HCT116 (cell line): Measurements from ENCODE around the gene MXD3. TPM values are rescaled to one million over a fixed set of nuclear protein-coding genes. Genes with fewer than 3 reads are reported as not detected.

ENCODE experiments used
- ATAC-seq: fragments of 200-7000 bp; cut with Tn5 transposase; 2 replicates; pipeline ENCODE4 v1.9.1; 2020; ENCODE audit warnings: mild to moderate bottlenecking, moderate library complexity
- BruUV-seq: library from RNA; stranded (reverse); fragments of 400-500 nt; replicated peaks from 2 replicates; lab custom pipeline; 2021; lab: Mats Ljungman, UMichigan
- CTCF ChIA-PET: fragments of 300-600 bp; sonication (Branson Sonifier 250); formaldehyde crosslinking; loops from one replicate; lab custom pipeline; 2021; ENCODE audit warnings: antibody characterized with exemption; lab: Charles Lee
- POLR2A ChIA-PET: fragments of 300-600, 350-600 bp; sonication (Branson Sonifier 250); formaldehyde crosslinking; loops from one replicate; lab custom pipeline; 2021; ENCODE audit warnings: antibody characterized with exemption; lab: Charles Lee
- RAD21 ChIA-PET, 2 experiments: fragments of 300-600 bp; sonication (Branson Sonifier 250); formaldehyde crosslinking; loops; one replicate each; lab custom pipeline; 2023; ENCODE audit warnings: low total read pairs in 2 of 2; ENCODE audit not compliant: uncharacterized antibody in 2 of 2, unreplicated experiment in 2 of 2, low non-redundant PET in 1 of 2; lab: Charles Lee
- DNase-seq: peaks from one replicate; pipeline ENCODE4 v3.0.0-alpha.2; 2010; ENCODE audit warnings: low read depth, low spot score
- H2AFZ ChIP-seq: fragments of 200-600 bp; shearing (Covaris generic), sonication (generic); 2 replicates; pipeline ENCODE4 v1.6.1; 2017; ENCODE audit warnings: low read depth, mixed run types, mixed read lengths, antibody characterized with exemption, low read length; ENCODE audit not compliant: poor library complexity, severe bottlenecking
- H3K27ac ChIP-seq: 2 replicates; pipeline ENCODE4 v1.5.1; 2012; ENCODE audit warnings: low read depth, low read length
- H3K27me3 ChIP-seq: fragments of 200-600 bp; sonication (generic); 2 replicates; pipeline ENCODE4 v1.6.1; 2016; ENCODE audit warnings: mixed run types, low read length, mixed read lengths; ENCODE audit not compliant: insufficient read depth
- H3K36me3 ChIP-seq, 2 experiments: fragments of 200-500 bp in 1 of 2; fragments of 200-600 bp in 1 of 2; sonication (Bioruptor generic) in 1 of 2; sonication (generic) in 1 of 2; 2 replicates each; pipeline versions ENCODE4 v1.5.1 to v1.6.1; 2014 to 2016; ENCODE audit warnings: low read length in 2 of 2, inconsistent platforms in 1 of 2, mixed read lengths in 1 of 2, mixed run types in 1 of 2; ENCODE audit not compliant: insufficient read depth in 2 of 2, control insufficient read depth in 1 of 2
- H3K4me1 ChIP-seq, 2 experiments: fragments of 200-600 bp in 1 of 2; sonication (generic) in 1 of 2; 2 replicates each; pipeline versions ENCODE4 v1.5.1 to v1.6.1; 2012 to 2017; ENCODE audit warnings: low read length in 2 of 2, inconsistent platforms in 1 of 2, mild to moderate bottlenecking in 1 of 2, mixed read lengths in 1 of 2, mixed run types in 1 of 2, moderate library complexity in 1 of 2; ENCODE audit not compliant: insufficient read depth in 2 of 2, control insufficient read depth in 1 of 2
- H3K4me2 ChIP-seq: fragments of 200-600 bp; sonication (generic); 2 replicates; pipeline ENCODE4 v1.6.1; 2017; ENCODE audit warnings: mixed run types, low read length, mixed read lengths
- H3K4me3 ChIP-seq, 2 experiments: fragments of 200-600 bp in 1 of 2; sonication (generic) in 1 of 2; replicated peaks in 1 of 2; 2 replicates each; pipeline ENCODE4 v1.5.1; 2011 to 2016; ENCODE audit warnings: low read length in 2 of 2, control low read depth in 1 of 2, low read depth in 1 of 2, mild to moderate bottlenecking in 1 of 2, mixed read lengths in 1 of 2, mixed run types in 1 of 2
- H3K79me2 ChIP-seq: fragments of 200-600 bp; sonication (generic); 2 replicates; pipeline ENCODE4 v1.6.1; 2017; ENCODE audit warnings: mild to moderate bottlenecking, mixed run types, low read length, moderate library complexity, mixed read lengths; ENCODE audit not compliant: insufficient read depth
- H3K9ac ChIP-seq: fragments of 200-600 bp; sonication (generic); 2 replicates; pipeline ENCODE4 v1.6.1; 2016; ENCODE audit warnings: low read length, mixed read lengths
- H3K9me2 ChIP-seq: fragments of 200-600 bp; sonication (generic), shearing (Covaris generic); 2 replicates; pipeline ENCODE4 v1.6.1; 2017; ENCODE audit warnings: mixed run types, mild to moderate bottlenecking, moderate library complexity; ENCODE audit not compliant: insufficient read depth
- H3K9me3 ChIP-seq, 2 experiments: fragments of 200-500 bp in 1 of 2; fragments of 200-600 bp in 1 of 2; sonication (Bioruptor generic) in 1 of 2; sonication (generic) in 1 of 2; 2 replicates each; pipeline ENCODE4 v1.6.1; 2014 to 2017; ENCODE audit warnings: low read length in 2 of 2, mixed read lengths in 2 of 2, inconsistent platforms in 1 of 2, low read depth in 1 of 2, mild to moderate bottlenecking in 1 of 2, mixed run types in 1 of 2, moderate library complexity in 1 of 2; ENCODE audit not compliant: control insufficient read depth in 1 of 2, insufficient read depth in 1 of 2
- H4K20me1 ChIP-seq: fragments of 200-600 bp; sonication (generic), shearing (Covaris generic); 2 replicates; pipeline ENCODE4 v1.6.1; 2017; ENCODE audit warnings: mixed run types, mild to moderate bottlenecking, moderate library complexity; ENCODE audit not compliant: insufficient read depth
- CBX3 ChIP-seq: IDR thresholded peaks from 2 replicates; pipeline ENCODE4 v1.6.1; 2012; ENCODE audit warnings: low read depth
- CEBPB ChIP-seq: IDR thresholded peaks from 2 replicates; pipeline ENCODE4 v1.6.1; 2012; ENCODE audit warnings: low read depth
- EGR1 ChIP-seq: IDR thresholded peaks from 2 replicates; pipeline ENCODE4 v1.6.1; 2012; ENCODE audit warnings: low read depth
- ELF1 ChIP-seq: IDR thresholded peaks from 2 replicates; pipeline ENCODE4 v1.6.1; 2012; ENCODE audit warnings: low read depth, borderline replicate concordance
- EZH2phosphoT487 ChIP-seq: fragments of 200-600 bp; IDR thresholded peaks from 2 replicates; pipeline ENCODE4 v1.6.1; 2018; ENCODE audit warnings: antibody characterized with exemption, borderline replicate concordance
- FOSL1 ChIP-seq: IDR thresholded peaks from 2 replicates; pipeline ENCODE4 v1.6.1; 2012; ENCODE audit warnings: low read depth
- JUND ChIP-seq: IDR thresholded peaks from 2 replicates; pipeline ENCODE4 v1.6.1; 2012
- POLR2A ChIP-seq: IDR thresholded peaks from 2 replicates; pipeline ENCODE4 v1.7.0; 2011; ENCODE audit warnings: borderline replicate concordance; ENCODE audit not compliant: insufficient read depth, insufficient read length; ENCODE audit errors: extremely low read depth
- POLR2AphosphoS5 ChIP-seq: IDR thresholded peaks from 2 replicates; pipeline ENCODE4 v1.6.1; 2011; ENCODE audit warnings: mild to moderate bottlenecking, low read depth, low read length, moderate library complexity
- RAD21 ChIP-seq: IDR thresholded peaks from 2 replicates; pipeline ENCODE4 v1.6.1; 2012; ENCODE audit warnings: low read depth, mild to moderate bottlenecking
- SIN3A ChIP-seq: IDR thresholded peaks from 2 replicates; pipeline ENCODE4 v1.6.1; 2012; ENCODE audit warnings: low read depth
- SP1 ChIP-seq: IDR thresholded peaks from 2 replicates; pipeline ENCODE4 v1.6.1; 2012; ENCODE audit warnings: low read depth
- SRF ChIP-seq: IDR thresholded peaks from 2 replicates; pipeline ENCODE4 v1.6.1; 2012; ENCODE audit warnings: low read depth
- TCF7L2 ChIP-seq: IDR thresholded peaks from 2 replicates; pipeline ENCODE4 v1.7.0; 2011; ENCODE audit warnings: borderline replicate concordance, inconsistent platforms; ENCODE audit not compliant: insufficient read depth, insufficient read length; ENCODE audit errors: extremely low read depth
- ZFX ChIP-seq: fragments of 450-650 bp; IDR thresholded peaks from 2 replicates; pipeline ENCODE4 v1.6.1; 2017
- ZNF274 ChIP-seq: fragments of 200-500 bp; sonication (Bioruptor generic); IDR thresholded peaks from 2 replicates; pipeline ENCODE4 v1.6.1; 2014; ENCODE audit warnings: mild to moderate bottlenecking, low read depth, low read length, inconsistent platforms
- intact Hi-C: fragments of 100-400 bp; cut with micrococcal nuclease; formaldehyde crosslinking; loops from 2 replicates; pipeline ENCODE4 v1.10.0; 2022
- total RNA-seq: library from RNA; stranded (reverse); gene quantifications from one replicate; pipeline ENCODE4 v1.2.1, GENCODE V29; 2021; ENCODE audit not compliant: unreplicated experiment
- TF ChIP-seq, protein P1 (sequence below): IDR thresholded peaks from 2 replicates; pipeline ENCODE4 v1.6.1; 2011; ENCODE audit warnings: mild to moderate bottlenecking, low read length, moderate library complexity; ENCODE audit not compliant: insufficient replicate concordance; ENCODE audit errors: extremely low read depth
- TF ChIP-seq, protein P2 (sequence below): IDR thresholded peaks from 2 replicates; pipeline ENCODE4 v1.6.1; 2012
- TF ChIP-seq, protein P3 (sequence below), 3 experiments: fragments of 200-600 bp in 1 of 3; sonication (generic) in 1 of 3; IDR thresholded peaks in 2 of 3; conservative IDR thresholded peaks in 1 of 3; 2 replicates each; pipeline ENCODE4 v1.5.1; 2012 to 2017; ENCODE audit warnings: low read depth in 2 of 3, low read length in 2 of 3, antibody characterized with exemption in 1 of 3, borderline replicate concordance in 1 of 3, control low read depth in 1 of 3, mild to moderate bottlenecking in 1 of 3, mixed read lengths in 1 of 3, mixed run types in 1 of 3, moderate library complexity in 1 of 3; ENCODE audit not compliant: insufficient read depth in 1 of 3
- TF ChIP-seq, protein P4 (sequence below): IDR thresholded peaks from 2 replicates; pipeline ENCODE4 v1.6.1; 2012; ENCODE audit warnings: low read depth

Gene MXD3
- total RNA-seq, 1 experiment from 2014 or later = 37.6 TPM

DNA sequence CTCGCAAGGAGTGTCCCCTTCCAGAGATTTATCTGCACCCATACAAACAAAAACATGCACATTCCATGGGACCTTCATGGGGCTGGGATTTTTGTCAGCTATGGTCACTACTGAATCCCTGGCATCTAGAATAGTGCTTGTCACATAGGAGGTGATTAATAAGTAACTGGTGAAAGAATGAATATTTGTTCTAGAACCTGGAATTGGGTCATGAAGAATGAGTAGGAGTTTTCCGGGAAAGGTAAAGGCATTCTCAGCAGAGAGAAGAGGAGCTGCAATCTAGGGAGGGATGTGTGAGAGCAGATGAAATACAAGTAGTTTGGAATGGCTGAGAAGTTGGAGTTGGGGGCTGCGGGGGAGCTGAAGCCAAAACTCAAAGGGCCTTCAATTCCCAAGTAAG lies 42.6 kb upstream of the MXD3 start:
- Histone ChIP-seq H3K9ac (no peak overlapping the region), H3K27ac (no peak overlapping the region), H3K36me3 (peaks cover 0 to 4% of the 10 kb centered on the region in 2 experiments; a peak in 1 of 4 replicates), H2AFZ (no peak overlapping the region), H3K9me3 (peaks cover 0 to 4% of the 10 kb centered on the region in 2 experiments; a peak in 1 of 4 replicates), H3K79me2 (peaks cover 22% of the 10 kb centered on the region), H3K4me2 (no peak overlapping the region), H3K9me2 (no peaks in the 10 kb centered on the region), H4K20me1 (no peaks in the 10 kb centered on the region), H3K27me3 (no peaks in the 10 kb centered on the region), H3K4me3 (no peak overlapping the region), H3K4me1 (peaks cover 14 to 22% of the 10 kb centered on the region in 2 experiments)
- BruUV-seq = no TSS peak
- ATAC-seq (no peak), DNase-seq (no peak)
- ChIA-PET RAD21 (no interaction called here), POLR2A (no interaction called here), CTCF (interaction anchor here (3.2 kb wide), 1 partner anchor 15 kb away, joined by 15 read pairs; no protein-coding TSS in a partner anchor)
- intact Hi-C loops = no loop called here
- TF ChIP-seq EZH2phosphoT487 = no peak
- TF ChIP-seq CEBPB = no peak
- TF ChIP-seq POLR2A = no peak
- no peak for TF ChIP-seq POLR2AphosphoS5
- TF ChIP-seq, protein P1, sequence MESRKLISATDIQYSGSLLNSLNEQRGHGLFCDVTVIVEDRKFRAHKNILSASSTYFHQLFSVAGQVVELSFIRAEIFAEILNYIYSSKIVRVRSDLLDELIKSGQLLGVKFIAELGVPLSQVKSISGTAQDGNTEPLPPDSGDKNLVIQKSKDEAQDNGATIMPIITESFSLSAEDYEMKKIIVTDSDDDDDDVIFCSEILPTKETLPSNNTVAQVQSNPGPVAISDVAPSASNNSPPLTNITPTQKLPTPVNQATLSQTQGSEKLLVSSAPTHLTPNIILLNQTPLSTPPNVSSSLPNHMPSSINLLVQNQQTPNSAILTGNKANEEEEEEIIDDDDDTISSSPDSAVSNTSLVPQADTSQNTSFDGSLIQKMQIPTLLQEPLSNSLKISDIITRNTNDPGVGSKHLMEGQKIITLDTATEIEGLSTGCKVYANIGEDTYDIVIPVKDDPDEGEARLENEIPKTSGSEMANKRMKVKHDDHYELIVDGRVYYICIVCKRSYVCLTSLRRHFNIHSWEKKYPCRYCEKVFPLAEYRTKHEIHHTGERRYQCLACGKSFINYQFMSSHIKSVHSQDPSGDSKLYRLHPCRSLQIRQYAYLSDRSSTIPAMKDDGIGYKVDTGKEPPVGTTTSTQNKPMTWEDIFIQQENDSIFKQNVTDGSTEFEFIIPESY = no peak
- no peak for TF ChIP-seq RAD21
- no peak for TF ChIP-seq SIN3A
- TF ChIP-seq, protein P2, sequence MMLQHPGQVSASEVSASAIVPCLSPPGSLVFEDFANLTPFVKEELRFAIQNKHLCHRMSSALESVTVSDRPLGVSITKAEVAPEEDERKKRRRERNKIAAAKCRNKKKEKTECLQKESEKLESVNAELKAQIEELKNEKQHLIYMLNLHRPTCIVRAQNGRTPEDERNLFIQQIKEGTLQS = no peak
- no peak for TF ChIP-seq ZNF274
- no peak for TF ChIP-seq CBX3
- no peak for TF ChIP-seq TCF7L2
- TF ChIP-seq JUND = no peak
- TF ChIP-seq ELF1 = no peak
- no peak for TF ChIP-seq ZFX
- TF ChIP-seq, protein P3, sequence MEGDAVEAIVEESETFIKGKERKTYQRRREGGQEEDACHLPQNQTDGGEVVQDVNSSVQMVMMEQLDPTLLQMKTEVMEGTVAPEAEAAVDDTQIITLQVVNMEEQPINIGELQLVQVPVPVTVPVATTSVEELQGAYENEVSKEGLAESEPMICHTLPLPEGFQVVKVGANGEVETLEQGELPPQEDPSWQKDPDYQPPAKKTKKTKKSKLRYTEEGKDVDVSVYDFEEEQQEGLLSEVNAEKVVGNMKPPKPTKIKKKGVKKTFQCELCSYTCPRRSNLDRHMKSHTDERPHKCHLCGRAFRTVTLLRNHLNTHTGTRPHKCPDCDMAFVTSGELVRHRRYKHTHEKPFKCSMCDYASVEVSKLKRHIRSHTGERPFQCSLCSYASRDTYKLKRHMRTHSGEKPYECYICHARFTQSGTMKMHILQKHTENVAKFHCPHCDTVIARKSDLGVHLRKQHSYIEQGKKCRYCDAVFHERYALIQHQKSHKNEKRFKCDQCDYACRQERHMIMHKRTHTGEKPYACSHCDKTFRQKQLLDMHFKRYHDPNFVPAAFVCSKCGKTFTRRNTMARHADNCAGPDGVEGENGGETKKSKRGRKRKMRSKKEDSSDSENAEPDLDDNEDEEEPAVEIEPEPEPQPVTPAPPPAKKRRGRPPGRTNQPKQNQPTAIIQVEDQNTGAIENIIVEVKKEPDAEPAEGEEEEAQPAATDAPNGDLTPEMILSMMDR (IDR thresholded peaks at IDR 0.05 in 2 of 3, conservative IDR thresholded peaks at IDR 0.05 in 1 of 3; ENCODE audit: borderline replicate concordance in 1 of 3, insufficient read depth in 1 of 3, low read depth in 2 of 3, low read length in 2 of 3) = no peak
- TF ChIP-seq SRF = no peak
- TF ChIP-seq SP1 = no peak
- TF ChIP-seq FOSL1 = no peak
- TF ChIP-seq, protein P4, sequence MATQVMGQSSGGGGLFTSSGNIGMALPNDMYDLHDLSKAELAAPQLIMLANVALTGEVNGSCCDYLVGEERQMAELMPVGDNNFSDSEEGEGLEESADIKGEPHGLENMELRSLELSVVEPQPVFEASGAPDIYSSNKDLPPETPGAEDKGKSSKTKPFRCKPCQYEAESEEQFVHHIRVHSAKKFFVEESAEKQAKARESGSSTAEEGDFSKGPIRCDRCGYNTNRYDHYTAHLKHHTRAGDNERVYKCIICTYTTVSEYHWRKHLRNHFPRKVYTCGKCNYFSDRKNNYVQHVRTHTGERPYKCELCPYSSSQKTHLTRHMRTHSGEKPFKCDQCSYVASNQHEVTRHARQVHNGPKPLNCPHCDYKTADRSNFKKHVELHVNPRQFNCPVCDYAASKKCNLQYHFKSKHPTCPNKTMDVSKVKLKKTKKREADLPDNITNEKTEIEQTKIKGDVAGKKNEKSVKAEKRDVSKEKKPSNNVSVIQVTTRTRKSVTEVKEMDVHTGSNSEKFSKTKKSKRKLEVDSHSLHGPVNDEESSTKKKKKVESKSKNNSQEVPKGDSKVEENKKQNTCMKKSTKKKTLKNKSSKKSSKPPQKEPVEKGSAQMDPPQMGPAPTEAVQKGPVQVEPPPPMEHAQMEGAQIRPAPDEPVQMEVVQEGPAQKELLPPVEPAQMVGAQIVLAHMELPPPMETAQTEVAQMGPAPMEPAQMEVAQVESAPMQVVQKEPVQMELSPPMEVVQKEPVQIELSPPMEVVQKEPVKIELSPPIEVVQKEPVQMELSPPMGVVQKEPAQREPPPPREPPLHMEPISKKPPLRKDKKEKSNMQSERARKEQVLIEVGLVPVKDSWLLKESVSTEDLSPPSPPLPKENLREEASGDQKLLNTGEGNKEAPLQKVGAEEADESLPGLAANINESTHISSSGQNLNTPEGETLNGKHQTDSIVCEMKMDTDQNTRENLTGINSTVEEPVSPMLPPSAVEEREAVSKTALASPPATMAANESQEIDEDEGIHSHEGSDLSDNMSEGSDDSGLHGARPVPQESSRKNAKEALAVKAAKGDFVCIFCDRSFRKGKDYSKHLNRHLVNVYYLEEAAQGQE = no peak
- no peak for TF ChIP-seq EGR1
